Activated CD4-positive, alpha-beta T cell treated with anti-CD3 and anti-CD28 coated beads, Interleukin-2, amount 10 ng/mL, durations not matched to agents 7 days and 5 days (primary cell): ENCODE results near the gene NHSL2. TPM values are rescaled to one million over a fixed set of nuclear protein-coding genes. Genes with fewer than 3 reads are reported as not detected.

Experiments used
- CTCF ChIA-PET: fragments of 350-600 bp; sonication (Branson Sonifier 250); formaldehyde crosslinking; loops from one replicate; lab custom pipeline; 2021; ENCODE audit warnings: antibody characterized with exemption; lab: Charles Lee
- POLR2A ChIA-PET: fragments of 350-600 bp; sonication (Branson Sonifier 250); formaldehyde crosslinking; loops from one replicate; lab custom pipeline; 2021; ENCODE audit warnings: antibody characterized with exemption; lab: Charles Lee
- DNase-seq: peaks from one replicate; pipeline ENCODE4 v3.0.0-alpha.2; 2020
- H3K27ac Mint-ChIP-seq: one replicate; pipeline ENCODE4 v1.8.0; 2021; ENCODE audit warnings: mild to moderate bottlenecking, moderate library complexity, mixed read lengths
- H3K27me3 Mint-ChIP-seq: one replicate; pipeline ENCODE4 v1.8.0; 2021; ENCODE audit warnings: mixed read lengths
- H3K36me3 Mint-ChIP-seq: one replicate; pipeline ENCODE4 v1.8.0; 2021; ENCODE audit warnings: low read depth, mixed read lengths
- H3K4me1 Mint-ChIP-seq: one replicate; pipeline ENCODE4 v1.8.0; 2021; ENCODE audit warnings: mixed read lengths
- H3K4me3 Mint-ChIP-seq: one replicate; pipeline ENCODE4 v1.8.0; 2021; ENCODE audit warnings: mild to moderate bottlenecking, moderate library complexity, mixed read lengths
- H3K9me3 Mint-ChIP-seq: one replicate; pipeline ENCODE4 v1.8.0; 2021; ENCODE audit warnings: mixed read lengths
- total RNA-seq, 2 experiments: library from RNA; stranded (reverse); gene quantifications; one replicate each; pipeline ENCODE4 v1.2.3, GENCODE V29; 2021

The NHSL2 gene
- total RNA-seq, 2 experiments from 2014 or later, result 1.00 to 1.1 TPM

GRCh38 chrX:72130156-72130761 lies 219.6 kb downstream of the NHSL2 start:
- ChIA-PET CTCF (no interaction called here), POLR2A (no interaction called here)
- H3K27me3 Mint-ChIP-seq, result peaks cover 65% of the 10 kb centered on the region
- DNase-seq, result no peak
- H3K27ac Mint-ChIP-seq, result no peak overlapping the region
- no peak overlapping the region for H3K4me3 Mint-ChIP-seq
- no peaks in the 10 kb centered on the region for H3K9me3 Mint-ChIP-seq
- no peaks in the 10 kb centered on the region for H3K36me3 Mint-ChIP-seq
- H3K4me1 Mint-ChIP-seq, result peaks cover 8% of the 10 kb centered on the region

DNA sequence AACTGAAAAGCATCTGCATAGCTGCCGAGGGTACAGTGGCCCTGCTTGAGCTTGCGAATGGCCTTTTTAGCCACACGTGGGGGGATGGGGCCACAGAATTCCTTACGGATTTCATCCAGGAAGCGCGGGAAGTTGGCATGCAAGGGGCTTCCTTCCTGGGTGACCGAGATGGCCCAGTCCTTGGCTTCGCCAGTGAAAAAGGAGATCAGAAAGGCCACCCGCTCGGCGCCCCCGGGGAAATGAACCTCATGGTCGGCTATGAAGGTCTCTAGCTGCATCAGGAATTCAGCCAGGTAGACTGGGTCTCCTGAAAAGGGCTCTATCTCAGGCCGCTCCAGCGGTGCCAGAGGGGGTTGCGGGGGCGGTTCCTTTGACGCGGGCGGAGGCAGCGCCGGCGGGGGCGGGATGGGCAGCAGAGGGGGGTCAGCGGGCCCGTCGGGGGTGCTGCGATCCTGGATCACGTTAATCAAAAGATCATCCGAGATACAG lies 220.2 kb downstream of the NHSL2 start:
- Mint-ChIP-seq H3K27me3 (peaks cover 67% of the 10 kb centered on the region), H3K27ac (no peak overlapping the region), H3K4me1 (peaks cover 8% of the 10 kb centered on the region), H3K4me3 (no peak overlapping the region), H3K9me3 (no peaks in the 10 kb centered on the region), H3K36me3 (no peaks in the 10 kb centered on the region)
- ChIA-PET POLR2A (no interaction called here), CTCF (interaction anchor here (1.3 to 1.4 kb wide), 2 partner anchors 10 to 88 kb away, joined by 3 read pairs; no protein-coding TSS in a partner anchor)
- no peak for DNase-seq

DNA sequence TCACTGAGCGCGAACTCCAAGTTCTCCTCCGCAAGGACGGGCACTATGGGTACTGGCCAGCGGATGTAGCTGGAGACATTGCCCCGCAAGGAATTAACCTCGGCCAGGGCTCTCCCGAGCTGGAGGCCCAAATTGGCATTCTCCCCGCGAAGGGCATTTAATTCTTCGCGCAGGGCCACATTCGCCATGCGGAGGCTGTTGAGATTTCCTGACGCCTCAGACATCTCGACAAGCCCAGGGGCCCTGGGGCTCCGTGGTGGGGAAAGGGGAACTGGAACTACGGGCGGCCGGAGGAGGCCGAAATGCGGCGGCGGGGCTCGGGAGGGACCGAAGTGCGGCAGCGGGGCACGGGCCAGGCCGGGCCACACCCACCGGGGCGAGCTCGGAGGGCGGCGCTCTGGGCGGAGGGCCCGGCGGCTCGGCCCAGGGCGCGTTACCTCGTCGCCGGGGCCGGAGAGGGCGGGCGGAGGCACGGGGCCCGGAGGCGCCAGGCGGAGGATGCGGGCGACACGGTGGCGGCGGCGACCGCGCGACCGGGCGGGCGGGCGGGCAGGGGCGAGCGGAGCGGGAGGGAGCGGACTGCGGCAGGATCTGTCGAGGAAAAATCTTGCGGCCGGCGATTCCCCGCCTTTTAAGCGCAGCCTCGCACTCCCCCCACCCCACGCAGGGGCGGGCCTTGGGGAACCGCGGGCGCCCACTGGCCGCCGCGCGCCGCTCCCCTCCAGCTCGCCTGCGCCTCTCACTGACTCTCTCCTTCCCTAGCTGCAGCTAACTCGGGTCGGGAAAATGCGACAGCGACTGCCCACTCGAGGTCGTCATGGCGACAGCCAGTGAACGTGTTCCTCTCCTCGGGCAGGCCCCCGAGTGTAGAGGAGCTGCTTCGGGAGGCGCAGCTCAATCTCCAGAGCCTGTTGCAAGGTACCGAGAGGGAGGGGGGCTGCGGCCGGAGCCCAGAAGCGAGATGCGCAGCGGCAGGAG lies 221.0 kb downstream of the NHSL2 start, which contains the start of gene RTL5:
Gene RTL5 (minus strand): TSS at position 599 of the 978 bp plus-strand sequence.
- Mint-ChIP-seq H3K4me3 (peak within 1 kb of the TSS; percentile 38), H3K36me3 (no peaks in the 10 kb centered on the region), H3K27ac (peak within 1 kb of the TSS; percentile 13), H3K9me3 (no peaks in the 10 kb centered on the region), H3K4me1 (peaks cover 4% of the 10 kb centered on the region), H3K27me3 (peaks cover 70% of the 10 kb centered on the region)
- ChIA-PET CTCF (interaction anchor here (1.3 to 1.4 kb wide), 3 partner anchors 10 to 146 kb away, joined by 3 read pairs; partner anchors contain the start of gene RPS4X), POLR2A (no interaction called here)
- DNase-seq, result peak; percentile 17

DNA sequence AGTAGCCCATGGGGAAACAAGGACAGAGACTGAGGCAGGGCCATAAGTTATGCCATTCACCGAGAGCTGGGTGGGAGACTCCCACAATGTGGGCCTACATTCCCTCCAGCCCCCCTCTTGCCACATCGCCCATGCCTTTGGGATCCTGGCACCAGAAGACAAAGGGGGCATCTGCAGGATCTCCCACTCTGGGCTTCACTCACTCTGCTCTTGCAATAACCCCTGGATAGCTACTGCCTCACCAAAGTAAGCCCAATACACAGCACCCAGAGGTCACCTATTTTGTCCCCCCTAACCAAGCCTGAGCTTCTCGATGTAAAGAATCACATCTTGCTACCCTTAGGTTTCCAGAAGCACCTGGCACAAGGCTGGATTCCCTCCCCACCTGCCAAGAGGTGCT lies 221.8 kb downstream of the NHSL2 start:
- no peak for DNase-seq
- ChIA-PET CTCF (interaction anchor here (1.4 kb wide), 2 partner anchors 9 to 145 kb away, joined by 3 read pairs; partner anchors contain the start of gene RPS4X), POLR2A (no interaction called here)
- peaks cover 73% of the 10 kb centered on the region for H3K27me3 Mint-ChIP-seq
- H3K27ac Mint-ChIP-seq, result no peak overlapping the region
- H3K9me3 Mint-ChIP-seq, result no peaks in the 10 kb centered on the region
- no peaks in the 10 kb centered on the region for H3K36me3 Mint-ChIP-seq
- H3K4me3 Mint-ChIP-seq, result no peak overlapping the region
- H3K4me1 Mint-ChIP-seq, result peaks cover 3% of the 10 kb centered on the region

DNA sequence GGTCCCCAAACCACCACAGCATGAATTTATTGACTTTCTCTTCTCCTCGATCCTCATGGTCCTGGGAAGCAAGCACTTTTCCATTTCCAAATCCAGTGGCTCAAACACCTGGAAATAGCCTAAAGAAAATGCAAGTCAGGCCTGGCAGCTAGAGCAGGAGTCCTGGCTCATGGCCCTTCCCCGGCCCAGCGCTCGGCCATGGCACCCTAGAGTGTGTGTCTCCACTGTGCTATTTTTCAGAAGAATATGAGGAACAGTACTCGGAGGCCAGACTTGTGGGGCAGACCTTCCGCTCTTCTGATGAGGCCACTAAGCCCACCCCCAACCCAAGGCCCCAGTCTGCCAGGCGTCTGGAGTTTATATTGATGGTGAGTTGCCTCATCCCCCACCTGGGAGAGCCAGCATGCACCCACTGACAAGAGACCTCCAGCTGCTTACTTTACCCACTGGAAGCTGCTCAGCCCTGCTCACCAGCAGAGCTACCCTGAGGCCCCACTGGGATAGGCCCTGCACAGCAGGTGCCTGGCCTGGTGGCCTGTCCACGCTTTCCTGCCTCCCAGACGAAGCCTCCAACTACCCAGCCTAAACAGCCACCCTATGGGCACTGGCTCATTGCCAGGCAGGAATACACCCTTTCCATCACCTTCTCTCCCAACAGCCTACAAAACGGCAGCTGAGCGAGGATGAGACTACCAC lies 223.4 kb downstream of the NHSL2 start:
- Mint-ChIP-seq H3K4me3 (no peak overlapping the region), H3K4me1 (peaks cover 3% of the 10 kb centered on the region), H3K9me3 (no peaks in the 10 kb centered on the region), H3K36me3 (no peaks in the 10 kb centered on the region), H3K27me3 (peaks cover 62% of the 10 kb centered on the region), H3K27ac (no peak overlapping the region)
- POLR2A ChIA-PET, result no interaction called here
- DNase-seq, result no peak
- CTCF ChIA-PET, result interaction anchor here (1.0 to 1.6 kb wide), 2 partner anchors 31 to 59 kb away, joined by 3 read pairs; no protein-coding TSS in a partner anchor

GRCh38 chrX:72137846-72138495 lies 227.3 kb downstream of the NHSL2 start:
- CTCF ChIA-PET, result interaction anchor here (1.7 kb wide), 1 partner anchor 11 kb away, joined by 6 read pairs; no protein-coding TSS in a partner anchor
- Mint-ChIP-seq H3K4me3 (no peak overlapping the region), H3K9me3 (no peaks in the 10 kb centered on the region), H3K36me3 (no peaks in the 10 kb centered on the region), H3K4me1 (peaks cover 16% of the 10 kb centered on the region), H3K27ac (no peak overlapping the region), H3K27me3 (peaks cover 46% of the 10 kb centered on the region)
- DNase-seq, result no peak
- POLR2A ChIA-PET, result no interaction called here

DNA sequence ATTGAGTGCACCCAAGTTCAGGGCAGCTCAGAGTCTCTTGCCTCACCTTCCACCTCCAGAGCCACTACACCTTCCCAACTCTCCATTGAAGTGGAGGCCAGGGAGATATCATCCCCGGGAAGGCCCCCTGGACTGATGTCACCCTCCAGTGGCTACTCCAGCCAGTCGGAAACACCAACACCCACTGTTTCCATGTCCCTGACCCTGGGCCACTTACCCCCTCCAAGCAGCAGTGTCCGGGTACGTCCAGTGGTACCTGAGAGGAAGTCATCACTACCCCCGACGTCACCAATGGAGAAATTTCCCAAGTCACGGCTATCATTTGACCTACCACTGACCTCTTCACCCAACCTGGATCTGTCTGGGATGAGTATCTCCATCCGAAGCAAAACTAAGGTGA lies 228.9 kb downstream of the NHSL2 start:
- H3K27me3 Mint-ChIP-seq, result peaks cover 35% of the 10 kb centered on the region
- H3K36me3 Mint-ChIP-seq, result no peaks in the 10 kb centered on the region
- H3K4me1 Mint-ChIP-seq, result peaks cover 30% of the 10 kb centered on the region
- H3K4me3 Mint-ChIP-seq, result no peak overlapping the region
- DNase-seq, result no peak
- ChIA-PET CTCF (interaction anchor here (1.7 to 2.1 kb wide), 2 partner anchors 10 to 13 kb away, joined by 4 to 6 read pairs; no protein-coding TSS in a partner anchor), POLR2A (no interaction called here)
- no peaks in the 10 kb centered on the region for H3K9me3 Mint-ChIP-seq
- no peak overlapping the region for H3K27ac Mint-ChIP-seq

- peak overlapping the region; percentile 83 for H3K27ac Mint-ChIP-seq
- H3K4me1 Mint-ChIP-seq, result peaks cover 30% of the 10 kb centered on the region
- H3K4me3 Mint-ChIP-seq, result peak overlapping the region; percentile 43
- no peaks in the 10 kb centered on the region for H3K36me3 Mint-ChIP-seq
- H3K27me3 Mint-ChIP-seq, result peaks cover 31% of the 10 kb centered on the region
- H3K9me3 Mint-ChIP-seq, result no peaks in the 10 kb centered on the region
- peak; percentile 40 for DNase-seq
- ChIA-PET POLR2A (no interaction called here), CTCF (interaction anchor here (1.2 to 2.3 kb wide), 4 partner anchors 8 to 14 kb away, joined by 3 to 8 read pairs (median 4); partner anchors contain the start of gene RTL5)
Measured at GRCh38 chrX:72141372-72142004, 230.8 kb downstream of the NHSL2 start.

- ChIA-PET CTCF (interaction anchor here (1.4 to 2.3 kb wide), 3 partner anchors 10 to 15 kb away, joined by 3 to 8 read pairs (median 3); no protein-coding TSS in a partner anchor), POLR2A (no interaction called here)
- no peak for DNase-seq
- Mint-ChIP-seq H3K4me1 (peaks cover 30% of the 10 kb centered on the region), H3K27me3 (peaks cover 32% of the 10 kb centered on the region), H3K27ac (no peak overlapping the region), H3K36me3 (no peaks in the 10 kb centered on the region), H3K4me3 (no peak overlapping the region), H3K9me3 (no peaks in the 10 kb centered on the region)
Measured at GRCh38 chrX:72142094-72142793, 231.6 kb downstream of the NHSL2 start.

GRCh38 chrX:72142794-72143608 lies 232.4 kb downstream of the NHSL2 start:
- ChIA-PET CTCF (interaction anchor here (1.4 to 2.3 kb wide), 3 partner anchors 9 to 16 kb away, joined by 3 to 8 read pairs (median 3); no protein-coding TSS in a partner anchor), POLR2A (no interaction called here)
- no peak overlapping the region for H3K27ac Mint-ChIP-seq
- peaks cover 30% of the 10 kb centered on the region for H3K4me1 Mint-ChIP-seq
- H3K9me3 Mint-ChIP-seq, result no peaks in the 10 kb centered on the region
- H3K36me3 Mint-ChIP-seq, result no peaks in the 10 kb centered on the region
- H3K4me3 Mint-ChIP-seq, result no peak overlapping the region
- no peak for DNase-seq
- H3K27me3 Mint-ChIP-seq, result peaks cover 34% of the 10 kb centered on the region
